H9 (cell line): ENCODE data around the gene EFNB2. TPM values are rescaled to one million over a fixed set of nuclear protein-coding genes. Genes with fewer than 3 reads are reported as not detected.

ENCODE experiments used
- DNase-seq: peaks from one replicate; pipeline ENCODE4 v3.0.0-alpha.2; 2017
- H2AFZ ChIP-seq: one replicate; pipeline ENCODE4 v1.6.1; 2013; ENCODE audit warnings: mild to moderate bottlenecking, low read length, control low read depth, moderate library complexity
- H2AK5ac ChIP-seq: 2 replicates; pipeline ENCODE4 v1.6.1; 2013; ENCODE audit warnings: low read length, control low read depth, mixed read lengths; ENCODE audit not compliant: insufficient read length
- H2BK120ac ChIP-seq: one replicate; pipeline ENCODE4 v1.6.1; 2013; ENCODE audit warnings: low read depth, mild to moderate bottlenecking, low read length, control low read depth, inconsistent platforms; ENCODE audit not compliant: poor library complexity, severe bottlenecking
- H2BK12ac ChIP-seq: 2 replicates; pipeline ENCODE4 v1.6.1; 2013; ENCODE audit warnings: low read length, control low read depth, mixed read lengths, low read depth; ENCODE audit not compliant: insufficient read length
- H2BK15ac ChIP-seq: 2 replicates; pipeline ENCODE4 v1.6.1; 2013; ENCODE audit warnings: low read depth, low read length, control low read depth
- H2BK20ac ChIP-seq: one replicate; pipeline ENCODE4 v1.6.1; 2013; ENCODE audit warnings: low read depth, mild to moderate bottlenecking, low read length, control low read depth, inconsistent platforms; ENCODE audit not compliant: poor library complexity, severe bottlenecking
- H2BK5ac ChIP-seq: 2 replicates; pipeline ENCODE4 v1.6.1; 2013; ENCODE audit warnings: low read length, control low read depth, mixed read lengths; ENCODE audit not compliant: insufficient read length
- H3K14ac ChIP-seq: 2 replicates; pipeline ENCODE4 v1.6.1; 2013; ENCODE audit warnings: low read length, control low read depth; ENCODE audit not compliant: insufficient read depth
- H3K18ac ChIP-seq: 2 replicates; pipeline ENCODE4 v1.6.1; 2013; ENCODE audit warnings: low read depth, mild to moderate bottlenecking, mixed read lengths, low read length, control low read depth; ENCODE audit not compliant: insufficient read length
- H3K23ac ChIP-seq: 2 replicates; pipeline ENCODE4 v1.6.1; 2013; ENCODE audit warnings: low read length, control low read depth, mixed read lengths, low read depth; ENCODE audit not compliant: insufficient read length
- H3K23me2 ChIP-seq: 2 replicates; pipeline ENCODE4 v1.6.1; 2013; ENCODE audit warnings: low read depth, mild to moderate bottlenecking, mixed read lengths, low read length, control low read depth; ENCODE audit not compliant: insufficient read length, poor library complexity, severe bottlenecking
- H3K27ac ChIP-seq: 2 replicates; pipeline ENCODE4 v1.5.1; 2013; ENCODE audit warnings: low read length, control low read depth, mixed read lengths, low read depth; ENCODE audit not compliant: insufficient read length
- H3K27me3 ChIP-seq: 2 replicates; pipeline ENCODE4 v1.6.1; 2013; ENCODE audit warnings: low read length, control low read depth, inconsistent platforms; ENCODE audit not compliant: insufficient read depth
- H3K4ac ChIP-seq: 2 replicates; pipeline ENCODE4 v1.6.1; 2013; ENCODE audit warnings: low read depth, mild to moderate bottlenecking, control low read depth, inconsistent platforms, low read length, moderate library complexity
- H3K4me1 ChIP-seq: 2 replicates; pipeline ENCODE4 v1.6.1; 2013; ENCODE audit warnings: low read length, control low read depth, inconsistent platforms; ENCODE audit not compliant: insufficient read depth
- H3K4me2 ChIP-seq: 2 replicates; pipeline ENCODE4 v1.6.1; 2013; ENCODE audit warnings: low read length, control low read depth, mixed read lengths; ENCODE audit not compliant: insufficient read length, insufficient read depth
- H3K56ac ChIP-seq: 2 replicates; pipeline ENCODE4 v1.6.1; 2013; ENCODE audit warnings: low read depth, mild to moderate bottlenecking, mixed read lengths, low read length, control low read depth; ENCODE audit not compliant: insufficient read length
- H3K79me1 ChIP-seq: 2 replicates; pipeline ENCODE4 v1.6.1; 2013; ENCODE audit warnings: low read depth, mild to moderate bottlenecking, moderate library complexity, low read length, control low read depth, inconsistent platforms; ENCODE audit not compliant: insufficient read depth, poor library complexity, severe bottlenecking
- H3K79me2 ChIP-seq: 2 replicates; pipeline ENCODE4 v1.6.1; 2013; ENCODE audit warnings: low read length, control low read depth, inconsistent platforms; ENCODE audit not compliant: insufficient read depth
- H3K9ac ChIP-seq: 2 replicates; pipeline ENCODE4 v1.6.1; 2013; ENCODE audit warnings: low read length, control low read depth, mixed read lengths; ENCODE audit not compliant: insufficient read length; ENCODE audit errors: extremely low read depth
- H3K9me3 ChIP-seq: one replicate; pipeline ENCODE4 v1.6.1; 2013; ENCODE audit warnings: low read depth, low read length, inconsistent platforms; ENCODE audit not compliant: control insufficient read depth
- H3T11ph ChIP-seq: one replicate; pipeline ENCODE4 v1.6.1; 2013; ENCODE audit warnings: mild to moderate bottlenecking, low read length, control low read depth, inconsistent platforms
- H4K20me1 ChIP-seq: one replicate; pipeline ENCODE4 v1.6.1; 2013; ENCODE audit not compliant: control insufficient read depth, insufficient read length, insufficient read depth
- H4K5ac ChIP-seq: 2 replicates; pipeline ENCODE4 v1.6.1; 2013; ENCODE audit warnings: low read depth, mild to moderate bottlenecking, mixed read lengths, low read length, control low read depth; ENCODE audit not compliant: insufficient read length
- H4K8ac ChIP-seq: replicated peaks from 2 replicates; pipeline ENCODE4 v1.6.1; 2013; ENCODE audit warnings: low read length, control low read depth, mixed read lengths, low read depth; ENCODE audit not compliant: insufficient read length
- H4K91ac ChIP-seq: 2 replicates; pipeline ENCODE4 v1.6.1; 2013; ENCODE audit warnings: low read depth, mild to moderate bottlenecking, moderate library complexity, mixed read lengths, low read length, control low read depth; ENCODE audit not compliant: insufficient read length
- H3K27ac Mint-ChIP-seq, 3 experiments: 2 replicates in 2 of 3; 3 replicates in 1 of 3; pipeline ENCODE4 v1.8.0; 2020 to 2021; ENCODE audit warnings: mixed read lengths in 3 of 3, mild to moderate bottlenecking in 1 of 3, moderate library complexity in 1 of 3
- H3K27me3 Mint-ChIP-seq: 2 replicates; pipeline ENCODE4 v1.8.0; 2021; ENCODE audit warnings: low read depth, mild to moderate bottlenecking, moderate library complexity, mixed read lengths
- H3K36me3 Mint-ChIP-seq, 3 experiments: 2 replicates in 2 of 3; 3 replicates in 1 of 3; pipeline ENCODE4 v1.8.0; 2020 to 2021; ENCODE audit warnings: low read depth in 3 of 3, mixed read lengths in 3 of 3; ENCODE audit not compliant: insufficient read depth in 1 of 3
- H3K4me1 Mint-ChIP-seq, 2 experiments: 2 replicates each; pipeline ENCODE4 v1.8.0; 2020; ENCODE audit warnings: mixed read lengths in 2 of 2
- H3K4me3 Mint-ChIP-seq, 2 experiments: 2 replicates in 1 of 2; 3 replicates in 1 of 2; pipeline ENCODE4 v1.8.0; 2020 to 2021; ENCODE audit warnings: mild to moderate bottlenecking in 2 of 2, mixed read lengths in 2 of 2, moderate library complexity in 1 of 2
- H3K9me3 Mint-ChIP-seq, 2 experiments: 2 replicates in 1 of 2; 3 replicates in 1 of 2; pipeline ENCODE4 v1.8.0; 2020; ENCODE audit warnings: mild to moderate bottlenecking in 2 of 2, mixed read lengths in 2 of 2, moderate library complexity in 1 of 2
- WGBS: extraction: QIAGEN DNeasy Blood & Tissue Kit; methylation state at CpG from one replicate; pipeline ENCODE4 v1.1.7; 2013; ENCODE audit warnings: missing lambda C conversion rate, low lambda C conversion rate, mixed read lengths; ENCODE audit not compliant: insufficient read length; ENCODE audit errors: extremely low coverage; 5-methylcytosine and 5-hydroxymethylcytosine counted together
- total RNA-seq: library from RNA; stranded (reverse); gene quantifications from 2 replicates; pipeline ENCODE4 v1.2.1, GENCODE V29; 2021
- TF ChIP-seq, protein P1 (sequence below): fragments of 200-600 bp; sonication (generic); conservative IDR thresholded peaks from 3 replicates; pipeline ENCODE4 v1.8.0; 2021; ENCODE audit warnings: antibody characterized with exemption, mild to moderate bottlenecking

EFNB2 gene
- total RNA-seq, 1 experiment from 2014 or later, result 12.7 TPM

DNA sequence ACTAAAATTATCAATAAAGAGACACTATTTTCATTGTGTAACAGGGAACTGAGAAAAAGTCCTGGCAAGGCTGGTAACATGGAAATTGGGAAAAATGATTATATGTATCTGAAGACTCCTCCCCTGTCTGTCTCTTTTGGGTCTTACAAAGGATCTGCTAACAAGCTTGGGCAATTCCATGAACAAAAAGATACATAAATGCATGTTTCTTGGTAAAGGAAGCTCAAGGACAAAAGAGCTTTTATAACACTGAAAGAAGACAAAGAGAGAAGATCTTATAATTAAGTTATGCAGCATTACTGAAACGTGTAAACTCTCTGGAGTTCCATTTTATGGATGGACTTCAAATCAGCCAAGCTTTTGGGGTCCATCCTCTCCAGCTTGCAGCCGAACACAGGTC lies 29.2 kb downstream of the EFNB2 start:
- no peak overlapping the region for H3T11ph ChIP-seq
- H2BK120ac ChIP-seq, result no peak overlapping the region
- TF ChIP-seq, protein P1, sequence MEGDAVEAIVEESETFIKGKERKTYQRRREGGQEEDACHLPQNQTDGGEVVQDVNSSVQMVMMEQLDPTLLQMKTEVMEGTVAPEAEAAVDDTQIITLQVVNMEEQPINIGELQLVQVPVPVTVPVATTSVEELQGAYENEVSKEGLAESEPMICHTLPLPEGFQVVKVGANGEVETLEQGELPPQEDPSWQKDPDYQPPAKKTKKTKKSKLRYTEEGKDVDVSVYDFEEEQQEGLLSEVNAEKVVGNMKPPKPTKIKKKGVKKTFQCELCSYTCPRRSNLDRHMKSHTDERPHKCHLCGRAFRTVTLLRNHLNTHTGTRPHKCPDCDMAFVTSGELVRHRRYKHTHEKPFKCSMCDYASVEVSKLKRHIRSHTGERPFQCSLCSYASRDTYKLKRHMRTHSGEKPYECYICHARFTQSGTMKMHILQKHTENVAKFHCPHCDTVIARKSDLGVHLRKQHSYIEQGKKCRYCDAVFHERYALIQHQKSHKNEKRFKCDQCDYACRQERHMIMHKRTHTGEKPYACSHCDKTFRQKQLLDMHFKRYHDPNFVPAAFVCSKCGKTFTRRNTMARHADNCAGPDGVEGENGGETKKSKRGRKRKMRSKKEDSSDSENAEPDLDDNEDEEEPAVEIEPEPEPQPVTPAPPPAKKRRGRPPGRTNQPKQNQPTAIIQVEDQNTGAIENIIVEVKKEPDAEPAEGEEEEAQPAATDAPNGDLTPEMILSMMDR, result no peak
- no peaks in the 10 kb centered on the region for H3K27me3 ChIP-seq
- H3K14ac ChIP-seq, result no peak overlapping the region
- no CpG with 5 or more reads among the region's 2 CpGs for WGBS
- H3K9me3 ChIP-seq, result no peaks in the 10 kb centered on the region
- Mint-ChIP-seq H3K27me3 (no peaks in the 10 kb centered on the region), H3K27ac (no peak overlapping the region), H3K4me3 (no peak overlapping the region), H3K36me3 (peaks cover 4 to 11% (median 7%) of the 10 kb centered on the region in 3 experiments; a peak in 6 of 7 replicates), H3K4me1 (peaks cover 14 to 16% of the 10 kb centered on the region in 2 experiments), H3K9me3 (no peaks in the 10 kb centered on the region)
- no peak overlapping the region for H3K4ac ChIP-seq
- no peak for DNase-seq
- H3K79me1 ChIP-seq, result no peaks in the 10 kb centered on the region
- H3K79me2 ChIP-seq, result no peaks in the 10 kb centered on the region
- H3K9ac ChIP-seq, result no peak overlapping the region
- no peak overlapping the region for H2AK5ac ChIP-seq
- no peak overlapping the region for H2BK12ac ChIP-seq
- H3K4me1 ChIP-seq, result peaks cover 3% of the 10 kb centered on the region; the same call in 1 of the 2 replicates
- no peak overlapping the region for H2BK5ac ChIP-seq
- H4K5ac ChIP-seq, result no peak overlapping the region
- H3K4me2 ChIP-seq, result no peak overlapping the region
- H3K23me2 ChIP-seq, result no peaks in the 10 kb centered on the region
- H3K56ac ChIP-seq, result no peak overlapping the region
- H2BK20ac ChIP-seq, result no peak overlapping the region
- H4K8ac ChIP-seq, result no peak overlapping the region
- no peak overlapping the region for H3K27ac ChIP-seq
- H4K91ac ChIP-seq, result no peak overlapping the region
- no peak overlapping the region for H3K18ac ChIP-seq
- no peak overlapping the region for H3K23ac ChIP-seq
- H4K20me1 ChIP-seq, result no peaks in the 10 kb centered on the region
- no peak overlapping the region for H2BK15ac ChIP-seq
- H2AFZ ChIP-seq, result no peak overlapping the region
